NCI-H748 (cell line): Measurements from ENCODE around the gene NCKIPSD.

Experiments used
- DNase-seq: peaks from one replicate; lab custom pipeline; 2025; ENCODE audit not compliant: unreplicated experiment; lab: John Stamatoyannopoulos, UW

The NCKIPSD gene

GRCh38 chr3:48697952-48698351 lies 12.2 kb upstream of the NCKIPSD start:
- DNase-seq: no peak

- no peak for DNase-seq
Observed at GRCh38 chr3:48696601-48697000, 10.9 kb upstream of the NCKIPSD start.

GRCh38 chr3:48696156-48696555 lies 10.4 kb upstream of the NCKIPSD start:
- DNase-seq: no peak

- DNase-seq: no peak
Observed at GRCh38 chr3:48695393-48695753, 9.7 kb upstream of the NCKIPSD start.

DNA sequence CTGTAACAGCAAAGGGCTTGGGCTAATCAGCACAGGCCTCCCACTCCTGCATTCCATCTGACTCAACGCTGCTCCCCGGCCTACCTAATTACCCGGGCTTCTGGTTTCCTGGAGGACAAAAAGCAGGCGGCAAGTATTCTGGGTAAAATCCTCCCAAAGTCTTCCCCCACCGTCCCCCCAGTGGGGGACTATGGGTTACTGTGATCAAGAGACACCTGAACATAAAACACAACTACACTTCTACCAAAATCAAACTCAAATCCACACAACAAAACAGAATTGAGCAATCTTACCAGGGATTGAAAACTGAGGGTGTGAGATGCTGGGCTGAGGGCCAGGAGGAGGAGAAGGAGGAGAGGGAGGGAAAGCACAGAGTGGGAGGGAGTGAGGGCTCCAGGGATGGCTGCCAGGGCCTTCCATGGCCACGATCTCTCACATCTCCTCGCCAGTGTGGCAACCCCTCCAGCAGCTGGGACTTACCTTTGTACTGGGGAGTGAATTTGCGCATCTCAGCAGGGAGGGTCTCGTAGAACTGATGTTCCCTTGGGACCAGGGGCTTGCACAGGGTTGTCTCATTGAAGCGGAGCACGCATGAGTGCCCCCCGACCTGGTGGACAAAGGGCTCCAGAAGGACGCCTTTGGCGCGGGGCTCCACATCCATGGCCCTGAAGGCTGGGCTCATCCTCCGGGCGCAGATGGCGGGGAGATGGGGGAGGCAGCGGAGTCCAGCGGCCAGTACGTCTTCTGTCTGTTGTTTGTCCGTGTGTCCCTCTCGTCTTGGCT lies 9.1 kb upstream of the NCKIPSD start:
- no peak for DNase-seq

DNA sequence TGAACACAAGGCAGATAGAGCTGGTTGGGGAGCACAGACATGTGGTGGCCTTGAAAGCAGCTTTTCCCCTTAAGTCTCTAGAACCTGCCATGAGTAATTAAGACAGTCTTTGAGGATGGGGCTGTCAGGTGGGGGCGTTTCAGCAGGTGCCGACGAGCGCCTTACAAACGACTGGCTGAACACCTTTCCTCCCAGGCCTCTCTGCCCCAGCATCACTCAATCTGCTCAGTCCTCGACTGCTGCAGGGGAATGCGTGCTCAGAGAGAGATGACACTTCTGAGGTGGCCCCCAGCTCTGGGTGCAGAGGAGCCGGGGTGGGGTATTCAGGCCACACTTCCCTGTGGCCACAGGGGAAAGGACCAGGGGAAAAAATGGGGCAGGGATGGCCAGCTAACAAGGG lies 8.1 kb upstream of the NCKIPSD start:
- DNase-seq: no peak

DNA sequence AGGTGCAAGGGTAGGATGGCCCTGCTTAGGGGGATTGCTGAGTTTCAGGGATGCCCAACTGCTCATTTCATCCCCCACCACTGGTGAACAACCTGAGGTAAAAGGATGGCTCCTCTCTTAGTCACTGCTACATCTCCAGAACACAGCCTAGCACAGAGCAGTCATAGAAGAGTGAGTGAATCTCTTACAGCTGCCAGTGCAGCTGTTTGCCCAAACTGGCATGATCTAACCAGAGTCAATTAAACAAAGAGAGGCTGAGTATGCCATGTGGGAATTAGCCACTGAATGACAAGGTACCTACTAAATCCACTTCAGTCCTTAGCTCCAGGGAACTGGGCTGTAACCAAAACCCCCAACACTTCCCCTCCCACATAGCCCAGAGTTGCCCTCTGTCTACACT lies 6.8 kb upstream of the NCKIPSD start:
- DNase-seq: no peak

- no peak for DNase-seq
Observed at GRCh38 chr3:48690846-48691458, 5.2 kb upstream of the NCKIPSD start.

DNA sequence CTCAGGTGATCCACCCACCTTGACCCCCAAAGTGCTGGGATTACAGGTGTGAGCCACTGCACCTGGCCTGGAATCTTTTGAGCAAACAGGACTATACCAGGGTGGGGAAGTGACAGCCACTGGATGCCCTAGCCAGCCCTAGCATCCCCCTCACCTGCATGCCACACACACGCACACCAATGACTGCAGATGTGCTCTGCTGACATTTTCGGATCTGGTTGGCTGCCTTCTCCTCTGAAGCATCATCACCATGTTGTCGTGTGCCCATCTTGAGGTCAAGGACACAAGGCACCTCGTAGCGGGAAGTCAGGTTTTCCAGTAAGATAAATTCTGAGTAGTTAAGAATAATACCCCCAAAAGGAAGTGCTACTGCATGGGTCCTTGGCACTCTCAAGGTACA lies 3.7 kb upstream of the NCKIPSD start:
- DNase-seq: no peak

DNA sequence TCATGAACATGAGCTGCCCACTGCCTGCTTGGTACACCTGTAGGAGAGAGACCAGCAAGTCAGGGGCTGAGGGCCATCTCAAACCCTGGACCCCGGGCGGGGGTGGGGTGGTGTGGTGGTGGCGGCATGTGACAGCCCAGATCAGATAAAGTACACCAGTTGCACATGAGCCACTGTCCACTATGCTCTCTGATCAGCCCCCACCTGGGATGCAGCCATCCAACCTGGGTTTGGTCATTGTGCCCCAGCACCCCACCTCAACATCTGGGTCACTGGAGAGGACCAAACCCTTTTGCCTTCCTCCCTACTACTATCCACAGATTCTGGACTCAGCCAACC lies 3.0 kb upstream of the NCKIPSD start:
- no peak for DNase-seq

DNA sequence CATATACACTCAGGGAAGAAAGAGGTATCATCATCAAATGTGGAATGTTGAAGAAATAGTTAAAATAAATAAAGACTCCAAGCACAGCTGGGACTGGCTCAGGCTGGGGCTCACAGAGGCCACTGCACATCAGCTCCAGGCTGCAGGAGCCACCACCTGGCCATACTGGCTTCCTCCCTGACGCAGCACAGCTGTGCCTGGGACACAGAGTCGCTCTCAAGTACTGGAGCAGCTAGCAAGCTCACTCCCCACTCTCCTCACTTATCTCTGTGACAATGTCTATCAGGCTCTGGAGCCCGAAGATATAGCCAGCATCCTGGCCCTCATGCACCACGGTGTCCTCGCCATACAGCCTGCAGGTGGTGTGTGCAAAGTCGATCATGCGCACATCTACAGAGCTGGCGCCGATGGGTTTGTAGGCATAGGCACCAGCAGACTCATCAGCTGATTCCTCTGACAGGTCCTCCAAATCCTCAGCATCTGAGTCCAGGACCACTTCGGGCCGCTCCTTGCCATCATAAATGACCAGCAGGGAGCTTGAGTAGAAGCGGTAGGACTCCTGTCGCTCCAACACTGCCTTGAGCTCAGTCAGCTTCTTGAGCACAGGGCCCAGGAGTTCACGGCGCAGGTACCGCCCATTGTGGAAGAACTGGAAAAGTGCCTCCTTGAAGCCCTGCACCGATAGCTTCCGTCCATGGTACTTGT lies 2.5 kb upstream of the NCKIPSD start:
- no peak for DNase-seq

- no peak for DNase-seq
Observed at GRCh38 chr3:48687220-48687678, 1.5 kb upstream of the NCKIPSD start.

DNA sequence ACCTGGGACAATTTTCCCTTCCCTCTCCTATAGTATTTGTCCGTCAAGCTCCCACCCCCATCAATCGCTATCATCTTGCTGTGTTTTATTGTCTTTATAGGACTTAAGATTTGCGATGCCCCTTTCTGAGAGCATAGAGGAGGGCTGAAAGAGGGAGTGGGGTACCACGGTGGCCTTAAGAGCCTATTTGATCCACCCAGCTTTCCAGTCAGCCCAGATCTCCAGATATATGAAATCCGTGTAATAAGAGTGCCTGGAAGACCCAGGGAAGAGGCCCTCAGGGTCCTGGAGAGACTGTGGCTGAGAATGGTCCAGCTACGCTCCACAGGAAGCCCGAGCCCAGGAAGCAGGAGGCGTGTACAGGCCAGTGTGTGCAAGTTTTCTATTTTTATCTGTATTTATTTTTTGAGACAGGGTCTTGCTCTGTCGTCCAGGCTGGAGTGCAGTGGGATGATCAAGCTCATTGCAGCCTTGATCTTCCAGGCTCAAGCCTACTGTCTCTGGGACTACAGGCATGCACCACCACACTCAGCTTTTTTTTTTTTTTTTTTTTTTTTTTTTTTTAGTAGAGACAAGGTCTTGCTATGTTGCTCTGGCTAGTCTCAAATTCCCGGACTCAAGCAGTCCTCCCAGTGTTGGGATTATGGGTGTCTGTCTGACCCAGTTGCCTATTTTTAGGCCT lies 964 bp upstream of the NCKIPSD start:
- DNase-seq: no peak

GRCh38 chr3:48685293-48685602 lies 467 bp downstream of the NCKIPSD start:
- no peak for DNase-seq

DNA sequence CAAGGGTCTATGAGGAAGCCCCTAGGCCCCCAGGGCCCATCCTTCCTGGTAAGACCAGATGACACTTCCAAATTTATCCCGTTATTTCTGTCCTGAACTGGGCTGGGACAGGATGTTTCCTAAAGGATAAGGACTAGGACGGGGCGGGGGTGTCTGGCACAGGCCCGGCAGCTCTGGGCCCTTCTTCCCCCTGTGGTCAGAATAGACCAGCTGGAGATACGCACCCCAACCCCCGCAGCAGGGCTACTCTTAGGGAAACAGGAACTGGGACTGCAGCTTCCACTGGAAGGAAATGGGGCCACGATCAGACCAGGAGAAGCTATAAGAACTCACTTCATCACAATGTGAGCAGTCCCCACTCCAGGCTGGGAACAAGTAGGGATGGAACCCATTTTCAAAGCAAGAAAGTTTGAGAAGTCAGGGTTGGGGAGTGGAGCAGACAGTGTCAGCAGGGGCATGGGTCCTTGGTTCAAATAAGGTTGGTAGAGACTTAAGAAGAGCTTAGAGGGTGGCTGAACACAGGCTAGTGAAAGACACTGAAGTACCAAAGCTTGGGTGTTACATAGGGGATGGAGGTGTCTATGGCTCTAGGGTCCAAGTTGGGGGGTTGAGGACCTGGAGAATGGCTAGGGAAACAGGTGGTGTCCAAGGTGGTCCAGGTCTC lies 1.1 kb downstream of the NCKIPSD start:
- no peak for DNase-seq

- no peak for DNase-seq
Observed at GRCh38 chr3:48684054-48684349, 1.7 kb downstream of the NCKIPSD start.

- DNase-seq: no peak
Observed at GRCh38 chr3:48682786-48683185, 2.9 kb downstream of the NCKIPSD start.

DNA sequence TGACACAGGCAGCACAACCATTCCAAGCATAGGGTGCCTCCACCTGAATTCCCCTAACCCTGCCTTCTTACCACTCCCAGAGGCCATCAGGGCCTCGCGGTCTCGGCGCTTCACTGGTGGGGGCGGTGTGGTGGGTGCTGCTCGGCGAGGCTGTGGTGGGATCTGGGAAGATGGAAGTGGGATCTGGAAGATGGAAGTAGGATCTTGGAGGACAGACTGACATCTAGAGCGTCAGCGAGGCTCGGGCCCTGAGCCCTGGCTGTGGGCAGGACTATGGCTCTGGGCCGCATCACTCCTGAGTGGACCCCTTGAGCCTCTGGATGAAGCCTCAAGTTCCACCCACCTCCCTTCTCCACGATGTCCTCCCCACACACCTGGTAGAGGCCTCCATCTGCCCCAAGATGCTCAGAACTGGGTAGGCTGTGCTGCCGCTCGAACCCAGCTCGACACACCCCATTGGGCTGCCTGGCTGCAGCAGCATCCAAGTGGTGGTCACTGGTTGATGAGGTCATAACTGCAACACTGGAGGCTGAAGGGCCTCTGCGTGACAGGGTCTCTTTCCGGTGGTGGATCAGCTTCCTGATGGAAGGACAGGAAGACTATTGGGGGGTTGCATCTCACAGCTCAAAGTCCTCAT lies 3.6 kb downstream of the NCKIPSD start:
- no peak for DNase-seq

GRCh38 chr3:48681541-48681880 lies 4.2 kb downstream of the NCKIPSD start:
- DNase-seq: no peak

- no peak for DNase-seq
Observed at GRCh38 chr3:48680811-48681540, 4.7 kb downstream of the NCKIPSD start.
